ENCODE data around the gene SYP. TPM values are rescaled to one million over a fixed set of nuclear protein-coding genes. Genes with fewer than 3 reads are reported as not detected.

Gene SYP
- polyA plus RNA-seq, 1 donor = 2.6 TPM

GRCh38 chrX:49221868-49222267 lies 21.9 kb upstream of the SYP start:
- no peak for DNase-seq

- no peak for DNase-seq
Measured at GRCh38 chrX:49220100-49220499, 20.1 kb upstream of the SYP start.

- no peak for DNase-seq
Measured at GRCh38 chrX:49214996-49215526, 15.1 kb upstream of the SYP start.

DNA sequence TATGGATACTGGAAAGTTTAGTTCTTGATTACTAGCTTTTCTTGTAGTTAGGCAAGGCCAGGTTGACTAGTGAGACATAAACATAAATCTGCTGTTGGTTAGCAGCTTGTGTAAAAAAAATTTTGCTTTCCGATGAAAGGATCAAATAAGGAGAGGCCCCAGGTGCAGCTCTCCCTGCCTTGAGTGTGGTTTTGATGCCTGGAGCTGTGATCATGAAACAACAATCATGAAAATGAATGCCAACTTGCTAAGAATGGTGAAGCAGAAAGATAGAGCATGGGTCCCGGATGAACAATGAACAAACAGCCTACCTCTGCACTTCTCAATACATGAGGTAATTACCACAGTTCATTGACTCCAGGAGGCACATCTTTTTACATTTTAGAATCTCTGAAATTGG lies 14.4 kb upstream of the SYP start:
- no peak for DNase-seq

GRCh38 chrX:49212861-49213260 lies 12.9 kb upstream of the SYP start:
- DNase-seq = no peak

DNA sequence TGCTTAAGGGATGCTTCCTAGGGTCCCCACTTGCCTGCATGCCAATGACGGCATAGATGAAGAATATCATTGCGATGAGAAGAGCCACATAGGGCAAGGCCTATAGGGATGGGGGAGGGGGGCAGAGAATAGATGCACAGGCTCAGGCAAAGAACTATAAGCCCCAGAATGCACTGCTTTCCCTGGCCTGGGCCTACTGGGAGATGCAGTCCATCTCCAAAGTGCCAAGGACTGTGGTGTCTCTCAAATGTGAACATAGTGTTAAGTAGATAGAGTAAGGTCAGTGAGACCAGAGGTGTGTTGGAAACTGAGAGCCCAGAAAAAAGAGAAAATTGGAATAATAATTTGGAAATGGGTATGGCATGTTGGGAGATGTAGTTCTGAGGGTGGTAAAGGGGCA lies 12.2 kb upstream of the SYP start:
- DNase-seq = no peak

DNA sequence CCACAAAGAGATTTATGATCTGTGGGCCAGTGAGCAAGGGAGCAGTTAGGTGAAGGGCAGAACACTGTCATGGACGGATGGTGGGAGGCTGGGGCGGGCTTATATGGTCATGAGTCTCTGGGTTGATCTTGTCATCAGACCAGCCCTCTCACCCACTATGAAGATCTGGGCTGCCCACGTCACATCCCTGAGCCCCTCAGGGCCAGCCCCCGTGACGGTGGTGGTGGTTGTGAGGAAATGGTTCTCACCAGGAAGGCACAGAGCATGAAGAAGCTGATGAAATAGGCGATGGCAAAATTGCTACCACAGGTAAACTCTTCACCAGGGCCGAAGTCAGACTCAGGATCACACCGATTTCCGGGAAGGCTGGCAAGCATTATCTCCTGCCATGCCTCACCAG lies 11.1 kb upstream of the SYP start:
- DNase-seq = no peak

GRCh38 chrX:49210406-49210805 lies 10.4 kb upstream of the SYP start:
- no peak for DNase-seq

GRCh38 chrX:49209434-49210251 lies 9.7 kb upstream of the SYP start:
- no peak for DNase-seq

- no peak for DNase-seq
Measured at GRCh38 chrX:49208399-49208798, 8.4 kb upstream of the SYP start.

GRCh38 chrX:49206543-49206942 lies 6.5 kb upstream of the SYP start:
- no peak for DNase-seq

DNA sequence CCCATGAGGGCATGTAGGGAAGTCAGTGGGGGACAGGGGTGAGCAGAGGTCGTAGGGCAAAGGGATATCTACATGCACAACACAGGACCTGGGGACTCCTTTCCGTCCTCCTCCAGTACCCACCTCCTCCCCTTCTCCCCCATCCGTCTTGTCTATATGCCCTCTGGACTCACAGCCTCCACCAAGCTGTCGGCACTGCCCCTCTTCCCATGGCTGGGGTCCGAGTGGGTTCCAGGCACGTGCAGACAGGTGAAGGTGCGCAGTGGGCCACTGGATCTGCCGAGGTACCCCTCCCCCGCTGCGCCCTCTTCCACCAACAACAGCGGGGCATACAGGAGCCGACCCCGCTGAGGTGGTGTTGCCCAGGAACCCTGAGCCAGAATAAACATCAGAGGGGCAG lies 5.5 kb upstream of the SYP start:
- DNase-seq = no peak

DNA sequence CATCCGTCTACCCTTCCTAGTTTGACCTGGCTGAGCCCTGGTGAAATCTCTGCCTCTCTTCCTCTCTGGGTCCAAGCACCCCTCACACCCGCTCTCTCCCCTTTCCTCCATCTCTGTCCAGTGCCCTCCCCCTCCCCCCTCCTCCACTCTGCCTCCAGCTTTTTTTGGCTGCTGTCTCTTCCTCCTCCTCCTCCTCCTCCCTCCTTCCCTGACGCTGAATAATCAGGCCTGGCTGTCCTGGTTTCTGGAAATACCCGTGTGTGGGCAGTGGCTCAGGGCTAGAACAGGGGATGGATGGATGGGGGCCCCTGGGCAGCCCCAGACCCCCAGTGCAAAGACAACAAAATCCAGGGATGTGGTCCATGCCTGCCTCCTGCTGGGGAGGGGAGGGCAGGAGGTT lies 4.7 kb upstream of the SYP start:
- DNase-seq = no peak

- no peak for DNase-seq
Measured at GRCh38 chrX:49204017-49204416, 4.0 kb upstream of the SYP start.

- no peak for DNase-seq
Measured at GRCh38 chrX:49203536-49203935, 3.5 kb upstream of the SYP start.

GRCh38 chrX:49202022-49202421 lies 2.0 kb upstream of the SYP start:
- DNase-seq = no peak

GRCh38 chrX:49199315-49199595 lies 738 bp downstream of the SYP start:
- no peak for DNase-seq

DNA sequence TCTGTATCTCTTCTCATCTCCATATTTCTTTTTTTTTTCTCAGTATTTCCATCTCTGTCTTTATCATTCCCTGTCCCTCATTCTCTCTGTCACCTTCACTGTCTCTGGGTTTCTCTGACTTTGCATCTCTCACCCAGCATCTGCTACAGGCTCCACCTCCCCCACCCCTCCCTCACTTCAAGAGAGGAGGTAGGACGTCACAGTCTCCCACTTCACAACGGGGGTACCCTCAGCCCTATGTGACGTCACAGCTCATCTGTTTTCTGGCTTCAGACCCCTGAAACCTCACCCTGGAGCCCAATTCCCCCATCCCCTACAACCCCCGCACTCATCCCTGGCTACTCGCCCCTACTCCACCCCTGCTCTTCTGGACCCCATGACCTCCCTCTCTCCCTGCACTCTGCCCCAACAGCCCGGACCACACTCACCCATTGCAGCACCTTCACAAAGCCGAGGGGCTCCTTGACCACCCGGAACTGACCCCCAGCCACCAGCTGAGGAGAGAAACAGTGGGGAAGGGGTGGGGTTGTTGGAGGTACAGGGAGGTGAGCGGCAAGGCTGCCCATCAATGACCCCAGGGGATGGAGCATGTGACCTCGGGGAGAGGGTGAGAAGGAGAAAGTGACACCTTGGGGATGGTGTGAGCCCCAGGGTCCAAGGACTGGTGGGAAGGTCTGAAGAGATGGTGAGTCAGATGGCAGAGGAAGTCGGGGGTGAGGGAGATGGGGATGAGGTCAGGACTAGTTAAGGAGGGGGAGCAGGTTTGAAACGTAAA lies 1.3 kb downstream of the SYP start:
- no peak for DNase-seq

- no peak for DNase-seq
Measured at GRCh38 chrX:49197543-49198087, 2.4 kb downstream of the SYP start.

GRCh38 chrX:49193542-49193964 lies 6.4 kb downstream of the SYP start:
- no peak for DNase-seq

DNA sequence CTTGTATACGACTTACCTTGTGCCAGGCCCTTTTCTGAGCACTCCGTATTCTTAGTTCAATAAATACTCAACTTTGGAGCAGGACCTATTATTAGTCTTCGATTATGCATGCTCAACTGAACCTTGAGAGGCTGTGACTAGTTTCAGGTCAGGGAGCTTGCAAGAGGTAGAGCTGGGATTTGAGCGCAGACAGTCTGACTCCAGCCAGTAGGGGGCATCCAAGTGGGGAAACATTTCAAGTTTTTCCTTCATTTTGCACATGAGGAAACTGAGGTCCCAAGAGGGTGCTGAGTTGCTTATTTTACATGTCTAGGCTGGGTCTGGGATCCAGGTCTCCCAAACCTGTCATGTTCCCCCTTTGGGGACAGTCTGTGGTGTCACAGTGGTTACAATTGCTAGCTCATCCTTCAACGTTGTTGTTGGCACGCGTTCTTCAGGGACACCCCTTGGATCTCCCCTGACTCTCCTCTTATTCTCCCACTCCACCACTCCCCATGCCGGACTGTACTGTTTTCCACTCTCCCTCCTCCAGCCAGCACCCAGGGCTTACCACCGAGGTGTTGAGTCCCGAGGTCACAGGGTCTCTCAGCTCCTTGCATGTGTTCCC lies 7.2 kb downstream of the SYP start:
- DNase-seq = no peak

DNA sequence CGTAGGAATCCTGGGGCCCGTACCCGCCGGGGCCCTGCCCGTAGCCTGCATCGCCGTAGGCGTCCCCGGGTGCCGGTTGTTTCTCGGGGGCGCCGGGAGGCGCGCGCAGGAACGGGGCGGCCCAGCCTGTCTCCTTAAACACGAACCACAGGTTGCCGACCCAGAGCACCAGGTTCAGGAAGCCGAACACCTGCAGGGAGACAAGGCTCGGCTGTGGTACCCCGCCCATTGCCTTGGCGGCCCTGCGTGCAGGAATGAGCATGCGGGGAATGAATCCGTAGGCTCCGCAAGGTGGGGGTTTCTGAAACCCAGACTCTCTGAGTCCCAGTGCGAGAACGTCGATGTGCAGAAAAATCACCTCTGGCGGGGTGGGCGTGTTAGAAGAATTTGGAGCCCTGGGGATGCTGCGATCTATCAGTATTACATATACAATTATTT lies 8.4 kb downstream of the SYP start:
- no peak for DNase-seq

Data from left kidney (tissue), 2 donors.